ENCODE measurements around the gene HTR2B. TPM values are rescaled to one million over a fixed set of nuclear protein-coding genes. Genes with fewer than 3 reads are reported as not detected.

The HTR2B gene
- total and polyA plus RNA-seq, 2 of the 13 experiments (the other 11 are each of a cell fraction or from before 2014, with no cell fraction given), result 0.08 TPM; not detected in 1

DNA sequence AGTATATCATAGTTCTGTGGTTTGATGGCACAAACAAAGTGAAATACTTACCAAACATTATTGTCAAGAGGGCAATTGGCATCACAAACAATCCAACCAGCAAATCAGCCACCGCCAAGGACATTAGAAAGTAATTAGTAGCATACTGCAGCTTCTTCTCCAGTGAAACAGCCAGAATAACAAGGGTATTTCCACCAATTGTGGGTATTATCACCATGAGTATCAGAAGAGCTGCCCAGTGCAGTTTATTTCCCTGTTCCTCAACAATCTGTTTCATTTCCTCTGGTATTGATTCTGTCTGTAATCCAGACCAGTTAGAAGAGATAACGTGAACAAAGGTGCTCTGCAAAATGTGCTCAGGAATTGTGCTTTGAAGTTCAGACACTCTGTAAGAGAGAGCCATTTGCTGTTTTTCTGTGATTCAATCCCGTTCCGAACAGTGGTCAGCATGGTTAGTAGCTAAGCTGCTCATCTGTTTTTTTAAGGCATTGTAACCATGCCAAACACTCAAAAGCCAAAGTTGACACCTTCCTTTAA, 1.4 kb downstream of the HTR2B start (continued):
- TF ChIP-seq, protein P1, sequence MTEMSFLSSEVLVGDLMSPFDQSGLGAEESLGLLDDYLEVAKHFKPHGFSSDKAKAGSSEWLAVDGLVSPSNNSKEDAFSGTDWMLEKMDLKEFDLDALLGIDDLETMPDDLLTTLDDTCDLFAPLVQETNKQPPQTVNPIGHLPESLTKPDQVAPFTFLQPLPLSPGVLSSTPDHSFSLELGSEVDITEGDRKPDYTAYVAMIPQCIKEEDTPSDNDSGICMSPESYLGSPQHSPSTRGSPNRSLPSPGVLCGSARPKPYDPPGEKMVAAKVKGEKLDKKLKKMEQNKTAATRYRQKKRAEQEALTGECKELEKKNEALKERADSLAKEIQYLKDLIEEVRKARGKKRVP (CRISPR knock-in tag; IDR thresholded peaks at IDR 0.05), result no peak
- TF ChIP-seq DNMT3B (CRISPR knock-in tag; conservative IDR thresholded peaks at IDR 0.05) (no peak), ZNF792 (CRISPR knock-in tag; IDR thresholded peaks at IDR 0.05) (no peak), ZNF3 (CRISPR knock-in tag; IDR thresholded peaks at IDR 0.05) (no peak), MED1 (CRISPR knock-in tag; IDR thresholded peaks at IDR 0.05) (no peak), BORCS8-MEF2B (CRISPR knock-in tag; IDR thresholded peaks at IDR 0.05) (no peak), SOX13 (IDR thresholded peaks at IDR 0.05) (peak; percentile 61), SOX13 (CRISPR knock-in tag; conservative IDR thresholded peaks at IDR 0.05 in 1 of 2, IDR thresholded peaks at IDR 0.05 in 1 of 2) (peak in 1 of 2 experiments; percentile 57; a peak in 2 of 4 replicates), ARNT (IDR thresholded peaks at IDR 0.05) (no peak), ZNF263 (CRISPR knock-in tag; IDR thresholded peaks at IDR 0.05) (no peak), ZNF556 (CRISPR knock-in tag; IDR thresholded peaks at IDR 0.05; ENCODE audit: borderline replicate concordance) (no peak), KDM1A (CRISPR knock-in tag; IDR thresholded peaks at IDR 0.05) (no peak), ZMYM4 (CRISPR knock-in tag; IDR thresholded peaks at IDR 0.05) (peak; percentile 66; the same call in 1 of the 2 replicates), KMT2A (CRISPR knock-in tag; IDR thresholded peaks at IDR 0.05) (no peak), NR1H2 (CRISPR knock-in tag; IDR thresholded peaks at IDR 0.05; ENCODE audit: borderline replicate concordance, low read depth) (no peak), AGO1 (IDR thresholded peaks at IDR 0.05; ENCODE audit: low read depth, low read length, poor library complexity, severe bottlenecking) (no peak), PITX1 (CRISPR knock-in tag; IDR thresholded peaks at IDR 0.05) (peak; percentile 60; the same call in 1 of the 2 replicates), KLF9 (CRISPR knock-in tag; IDR thresholded peaks at IDR 0.05; ENCODE audit: low read depth) (no peak), HIVEP1 (CRISPR knock-in tag; IDR thresholded peaks at IDR 0.05) (no peak), ZNF883 (CRISPR knock-in tag; IDR thresholded peaks at IDR 0.05; ENCODE audit: not compliant biosample characterization) (no peak)
- TF ChIP-seq, protein P2, sequence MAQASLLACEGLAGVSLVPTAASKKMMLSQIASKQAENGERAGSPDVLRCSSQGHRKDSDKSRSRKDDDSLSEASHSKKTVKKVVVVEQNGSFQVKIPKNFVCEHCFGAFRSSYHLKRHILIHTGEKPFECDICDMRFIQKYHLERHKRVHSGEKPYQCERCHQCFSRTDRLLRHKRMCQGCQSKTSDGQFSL (CRISPR knock-in tag; IDR thresholded peaks at IDR 0.05), result no peak
- TF ChIP-seq, protein P3, sequence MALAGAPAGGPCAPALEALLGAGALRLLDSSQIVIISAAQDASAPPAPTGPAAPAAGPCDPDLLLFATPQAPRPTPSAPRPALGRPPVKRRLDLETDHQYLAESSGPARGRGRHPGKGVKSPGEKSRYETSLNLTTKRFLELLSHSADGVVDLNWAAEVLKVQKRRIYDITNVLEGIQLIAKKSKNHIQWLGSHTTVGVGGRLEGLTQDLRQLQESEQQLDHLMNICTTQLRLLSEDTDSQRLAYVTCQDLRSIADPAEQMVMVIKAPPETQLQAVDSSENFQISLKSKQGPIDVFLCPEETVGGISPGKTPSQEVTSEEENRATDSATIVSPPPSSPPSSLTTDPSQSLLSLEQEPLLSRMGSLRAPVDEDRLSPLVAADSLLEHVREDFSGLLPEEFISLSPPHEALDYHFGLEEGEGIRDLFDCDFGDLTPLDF (CRISPR knock-in tag; IDR thresholded peaks at IDR 0.05), result no peak
- TF ChIP-seq, protein P4, sequence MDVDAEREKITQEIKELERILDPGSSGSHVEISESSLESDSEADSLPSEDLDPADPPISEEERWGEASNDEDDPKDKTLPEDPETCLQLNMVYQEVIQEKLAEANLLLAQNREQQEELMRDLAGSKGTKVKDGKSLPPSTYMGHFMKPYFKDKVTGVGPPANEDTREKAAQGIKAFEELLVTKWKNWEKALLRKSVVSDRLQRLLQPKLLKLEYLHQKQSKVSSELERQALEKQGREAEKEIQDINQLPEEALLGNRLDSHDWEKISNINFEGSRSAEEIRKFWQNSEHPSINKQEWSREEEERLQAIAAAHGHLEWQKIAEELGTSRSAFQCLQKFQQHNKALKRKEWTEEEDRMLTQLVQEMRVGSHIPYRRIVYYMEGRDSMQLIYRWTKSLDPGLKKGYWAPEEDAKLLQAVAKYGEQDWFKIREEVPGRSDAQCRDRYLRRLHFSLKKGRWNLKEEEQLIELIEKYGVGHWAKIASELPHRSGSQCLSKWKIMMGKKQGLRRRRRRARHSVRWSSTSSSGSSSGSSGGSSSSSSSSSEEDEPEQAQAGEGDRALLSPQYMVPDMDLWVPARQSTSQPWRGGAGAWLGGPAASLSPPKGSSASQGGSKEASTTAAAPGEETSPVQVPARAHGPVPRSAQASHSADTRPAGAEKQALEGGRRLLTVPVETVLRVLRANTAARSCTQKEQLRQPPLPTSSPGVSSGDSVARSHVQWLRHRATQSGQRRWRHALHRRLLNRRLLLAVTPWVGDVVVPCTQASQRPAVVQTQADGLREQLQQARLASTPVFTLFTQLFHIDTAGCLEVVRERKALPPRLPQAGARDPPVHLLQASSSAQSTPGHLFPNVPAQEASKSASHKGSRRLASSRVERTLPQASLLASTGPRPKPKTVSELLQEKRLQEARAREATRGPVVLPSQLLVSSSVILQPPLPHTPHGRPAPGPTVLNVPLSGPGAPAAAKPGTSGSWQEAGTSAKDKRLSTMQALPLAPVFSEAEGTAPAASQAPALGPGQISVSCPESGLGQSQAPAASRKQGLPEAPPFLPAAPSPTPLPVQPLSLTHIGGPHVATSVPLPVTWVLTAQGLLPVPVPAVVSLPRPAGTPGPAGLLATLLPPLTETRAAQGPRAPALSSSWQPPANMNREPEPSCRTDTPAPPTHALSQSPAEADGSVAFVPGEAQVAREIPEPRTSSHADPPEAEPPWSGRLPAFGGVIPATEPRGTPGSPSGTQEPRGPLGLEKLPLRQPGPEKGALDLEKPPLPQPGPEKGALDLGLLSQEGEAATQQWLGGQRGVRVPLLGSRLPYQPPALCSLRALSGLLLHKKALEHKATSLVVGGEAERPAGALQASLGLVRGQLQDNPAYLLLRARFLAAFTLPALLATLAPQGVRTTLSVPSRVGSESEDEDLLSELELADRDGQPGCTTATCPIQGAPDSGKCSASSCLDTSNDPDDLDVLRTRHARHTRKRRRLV (CRISPR knock-in tag; IDR thresholded peaks at IDR 0.05), result no peak
- TF ChIP-seq, protein P5, sequence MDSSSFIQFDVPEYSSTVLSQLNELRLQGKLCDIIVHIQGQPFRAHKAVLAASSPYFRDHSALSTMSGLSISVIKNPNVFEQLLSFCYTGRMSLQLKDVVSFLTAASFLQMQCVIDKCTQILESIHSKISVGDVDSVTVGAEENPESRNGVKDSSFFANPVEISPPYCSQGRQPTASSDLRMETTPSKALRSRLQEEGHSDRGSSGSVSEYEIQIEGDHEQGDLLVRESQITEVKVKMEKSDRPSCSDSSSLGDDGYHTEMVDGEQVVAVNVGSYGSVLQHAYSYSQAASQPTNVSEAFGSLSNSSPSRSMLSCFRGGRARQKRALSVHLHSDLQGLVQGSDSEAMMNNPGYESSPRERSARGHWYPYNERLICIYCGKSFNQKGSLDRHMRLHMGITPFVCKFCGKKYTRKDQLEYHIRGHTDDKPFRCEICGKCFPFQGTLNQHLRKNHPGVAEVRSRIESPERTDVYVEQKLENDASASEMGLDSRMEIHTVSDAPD (CRISPR knock-in tag; IDR thresholded peaks at IDR 0.05), result no peak

Measured in HepG2 (cell line).